Activated CD4-positive, alpha-beta T cell treated with anti-CD3 and anti-CD28 coated beads, Interleukin-2, amount 50 U/mL, for 48 hours (primary cell): Measurements from ENCODE around the gene ARHGEF3.
A peak's percentile ranks its signal among the peaks of the same experiment; 100 is the strongest.
"Not testable (repeated sequence)": the region's sequence is repeated elsewhere in the genome, so short reads cannot be mapped to it uniquely, and the experiment has no call there.

Source experiments
- DNase-seq, 2 experiments: peaks; one replicate each; pipeline ENCODE4 v3.0.0-alpha.2; 2020

ARHGEF3 gene

GRCh38 chr3:56720849-56721248, 80.9 kb downstream of the ARHGEF3 start:
- no peak for DNase-seq

- DNase-seq, result not testable (repeated sequence)
These were observed 82.9 kb downstream of the ARHGEF3 start for GRCh38 chr3:56718809-56719208.

GRCh38 chr3:56711344-56711743, 90.4 kb downstream of the ARHGEF3 start:
- no peak for DNase-seq

- peak; percentile 29 to 41 for DNase-seq
These were observed 94.3 kb downstream of the ARHGEF3 start for GRCh38 chr3:56707412-56707811.

GRCh38 chr3:56706629-56707028, 95.1 kb downstream of the ARHGEF3 start:
- no peak for DNase-seq

GRCh38 chr3:56704706-56705105, 97.0 kb downstream of the ARHGEF3 start:
- DNase-seq, result no peak

- DNase-seq, result peak; percentile 21 to 30
These were observed 99.0 kb downstream of the ARHGEF3 start for GRCh38 chr3:56702490-56703315.

GRCh38 chr3:56700151-56700550, 101.6 kb downstream of the ARHGEF3 start:
- no peak for DNase-seq

- no peak for DNase-seq
These were observed 106.7 kb downstream of the ARHGEF3 start for GRCh38 chr3:56694867-56695683.

- DNase-seq, result no peak
These were observed 108.0 kb downstream of the ARHGEF3 start for GRCh38 chr3:56693750-56694149.

- DNase-seq, result not testable (repeated sequence)
These were observed 109.0 kb downstream of the ARHGEF3 start for GRCh38 chr3:56692520-56693433.

GRCh38 chr3:56692001-56692365, 109.8 kb downstream of the ARHGEF3 start:
- not testable (repeated sequence) for DNase-seq

- no peak for DNase-seq
These were observed 110.4 kb downstream of the ARHGEF3 start for GRCh38 chr3:56691165-56692000.

- no peak for DNase-seq
These were observed 112.4 kb downstream of the ARHGEF3 start for GRCh38 chr3:56689303-56689702.

- no peak for DNase-seq
These were observed 113.6 kb downstream of the ARHGEF3 start for GRCh38 chr3:56688191-56688590.

GRCh38 chr3:56684029-56684428, 117.7 kb downstream of the ARHGEF3 start:
- no peak for DNase-seq

GRCh38 chr3:56683122-56683817, 118.5 kb downstream of the ARHGEF3 start, which contains the start of gene TASOR:
TASOR (minus strand) TSS chr3:56683265; CDS start chr3:56683006, 259 bp downstream.
- peak; percentile 85 to 89 for DNase-seq

GRCh38 chr3:56682462-56683121, 119.2 kb downstream of the ARHGEF3 start:
- peak; percentile 74 to 84 for DNase-seq

GRCh38 chr3:56681984-56682461, 119.7 kb downstream of the ARHGEF3 start:
- no peak for DNase-seq

GRCh38 chr3:56680054-56680580, 121.6 kb downstream of the ARHGEF3 start:
- DNase-seq, result no peak
